GM21367 (cell line): ENCODE measurements around the gene SH2D3A.
"Not testable (repeated sequence)": the region's sequence is repeated elsewhere in the genome, so short reads cannot be mapped to it uniquely, and the experiment has no call there.

ENCODE experiments used
- ATAC-seq: cut with Tn5 transposase; IDR thresholded peaks from one replicate; pipeline ENCODE4 v1.9.1; 2021; ENCODE audit not compliant: unreplicated experiment

SH2D3A gene

DNA sequence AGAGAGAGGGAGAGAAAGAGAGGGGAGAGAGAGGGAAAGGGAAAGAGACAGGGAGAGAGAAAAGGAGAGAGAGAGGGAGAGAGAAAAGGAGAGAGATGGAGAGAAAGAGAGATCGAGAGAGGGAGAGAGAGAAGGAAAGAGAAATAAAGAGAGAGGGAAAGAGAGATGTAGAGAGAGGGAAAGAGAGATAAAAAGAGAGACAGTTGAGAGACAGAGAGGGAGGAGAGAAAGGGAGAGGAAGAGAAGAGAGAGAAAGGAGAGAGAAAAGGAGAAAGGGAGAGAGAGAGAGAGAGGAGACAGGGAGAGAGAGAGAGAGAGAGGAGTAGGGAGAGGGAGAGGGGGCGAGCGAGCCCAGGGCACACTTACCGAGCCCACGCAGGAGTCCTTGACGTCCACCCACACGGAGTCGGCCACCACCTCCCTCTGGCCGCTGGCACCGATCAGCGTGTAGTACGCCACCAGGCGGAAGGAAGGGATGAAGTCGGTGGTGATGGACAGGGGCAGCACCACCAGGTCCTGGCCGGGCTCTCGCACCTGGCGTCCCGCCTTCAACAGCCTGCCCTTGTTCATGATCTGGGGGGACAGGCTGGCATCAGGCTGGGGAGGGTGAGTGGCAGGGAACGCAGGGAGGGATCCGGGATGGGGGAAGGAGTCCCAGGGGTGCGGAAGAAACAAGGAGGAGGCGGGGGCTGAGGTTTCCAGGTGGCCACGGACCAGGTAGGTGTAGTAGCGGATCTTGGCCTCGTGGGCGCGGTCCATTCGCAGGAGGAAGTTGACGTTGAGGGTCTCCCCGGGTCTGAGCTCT is 56.8 kb downstream of the SH2D3A start:
- no peak for ATAC-seq

DNA sequence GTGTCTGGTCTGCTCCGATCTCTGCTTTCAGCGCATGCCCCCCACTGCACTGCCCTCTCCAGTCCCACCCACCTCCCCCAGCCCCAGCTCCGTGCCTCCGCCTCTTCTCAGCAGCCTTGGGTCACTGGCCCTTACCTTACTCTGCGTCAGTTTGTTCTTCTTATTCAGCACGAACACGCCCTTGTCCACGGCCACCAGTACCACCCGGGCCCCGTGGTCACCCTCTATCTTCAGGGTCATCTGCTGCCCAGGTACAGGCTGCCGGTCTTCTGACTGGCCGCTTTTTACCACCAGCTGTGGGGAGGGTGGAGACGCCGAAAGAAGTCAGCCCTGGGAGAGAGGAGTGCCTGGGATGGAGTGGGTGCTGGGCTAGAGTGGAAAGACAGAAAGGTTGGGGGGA is 57.7 kb downstream of the SH2D3A start:
- no peak for ATAC-seq

GRCh38 chr19:6708913-6709312 is 58.3 kb downstream of the SH2D3A start:
- not testable (repeated sequence) for ATAC-seq

- ATAC-seq, result no peak
Measured at GRCh38 chr19:6708346-6708745, 58.9 kb downstream of the SH2D3A start.

- ATAC-seq, result no peak
Measured at GRCh38 chr19:6707658-6708018, 59.6 kb downstream of the SH2D3A start.

GRCh38 chr19:6707011-6707657 is 60.1 kb downstream of the SH2D3A start:
- ATAC-seq, result no peak

DNA sequence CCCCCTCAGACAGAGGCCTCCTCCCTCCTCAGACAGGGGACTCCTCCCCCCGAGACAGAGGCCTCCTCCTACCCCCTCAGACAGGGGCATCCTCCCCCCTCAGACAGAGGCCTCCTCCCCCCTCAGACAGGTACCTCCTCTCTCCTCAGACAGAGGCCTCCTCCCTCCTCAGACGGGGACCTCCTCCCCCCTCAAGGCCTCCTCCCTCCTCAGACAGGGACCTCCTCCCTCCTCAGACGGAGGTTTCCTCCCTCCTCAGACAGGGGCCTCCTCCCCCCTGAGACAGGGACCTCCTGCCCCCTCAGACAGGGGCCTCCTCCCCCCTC is 60.6 kb downstream of the SH2D3A start:
- ATAC-seq, result no peak

GRCh38 chr19:6705931-6706632 is 61.2 kb downstream of the SH2D3A start:
- ATAC-seq, result no peak
